Transverse colon (tissue), 4 donors: ENCODE results near the gene CACTIN. TPM values are rescaled to one million over a fixed set of nuclear protein-coding genes. Genes with fewer than 3 reads are reported as not detected.

Source experiments
- DNase-seq: peaks from one replicate; pipeline ENCODE4 v3.0.0-alpha.2; 2019
- H3K27ac ChIP-seq, 4 donors: fragments of 200-600 bp; sonication (generic); 2 replicates each; pipeline ENCODE4 v1.5.1; 2016 to 2018; ENCODE audit warnings: inconsistent platforms in 4 of 4
- H3K27me3 ChIP-seq: fragments of 200-600 bp; sonication (generic); 2 replicates; pipeline ENCODE4 v1.5.1; 2017; ENCODE audit warnings: inconsistent platforms
- H3K36me3 ChIP-seq, 4 donors: fragments of 200-600 bp; sonication (generic); 2 replicates each; pipeline ENCODE4 v1.5.1; 2017 to 2019; ENCODE audit warnings: inconsistent platforms in 4 of 4
- H3K4me1 ChIP-seq, 4 donors: fragments of 200-600 bp; sonication (generic); 2 replicates each; pipeline ENCODE4 v1.5.1; 2017 to 2020; ENCODE audit warnings: inconsistent platforms in 4 of 4
- H3K4me3 ChIP-seq, 4 donors: fragments of 200-600 bp; sonication (generic); 1 replicate in 1 of 4; 2 replicates in 3 of 4; pipeline versions ENCODE4 v1.5.1 to v1.6.1; 2017 to 2019; ENCODE audit warnings: inconsistent platforms in 4 of 4
- H3K9me3 ChIP-seq, 2 donors: fragments of 200-600 bp; sonication (generic); 2 replicates each; pipeline ENCODE4 v1.5.1; 2017 to 2019; ENCODE audit warnings: inconsistent platforms in 2 of 2
- CTCF ChIP-seq, 5 experiments: fragments of 200-600 bp in 3 of 5; fragments of 450-650 bp in 2 of 5; sonication (generic) in 3 of 5; IDR thresholded peaks; 1 replicate in 2 of 5; 2 replicates in 3 of 5; pipeline ENCODE4 v1.5.1; 2016 to 2017; ENCODE audit warnings: antibody characterized with exemption in 5 of 5, inconsistent platforms in 3 of 5, mild to moderate bottlenecking in 2 of 5, moderate library complexity in 1 of 5
- EP300 ChIP-seq: sonication (generic); formaldehyde crosslinking; IDR thresholded peaks from one replicate; pipeline ENCODE4 v1.6.1; 2017; ENCODE audit warnings: antibody characterized with exemption, low read depth
- POLR2A ChIP-seq: fragments of 450-650 bp; IDR thresholded peaks from one replicate; pipeline ENCODE4 v1.6.1; 2016; ENCODE audit warnings: antibody characterized with exemption, mild to moderate bottlenecking, moderate library complexity
- POLR2AphosphoS5 ChIP-seq, 3 donors: sonication (generic); formaldehyde crosslinking; IDR thresholded peaks; one replicate each; pipeline ENCODE4 v1.6.1; 2016; ENCODE audit warnings: antibody characterized with exemption in 3 of 3
- WGBS, 2 donors: methylation state at CpG; one replicate each; pipeline ENCODE4 v1.1.5; 2018; ENCODE audit warnings: low coverage in 1 of 2; 5-methylcytosine and 5-hydroxymethylcytosine counted together
- in situ Hi-C, 4 donors: fragments of 200-750 bp; cut with MboI; loops; one replicate each; pipeline versions ENCODE4 v1.15.0 to v1.15.1; 2017; ENCODE audit warnings: low sequenced_read_pairs in 3 of 4, low pct_ligation_motif_present in 1 of 4, low pct_unique_long_range_greater_than_20kb in 1 of 4
- intact Hi-C: fragments of 100-400 bp; cut with DNase I; formaldehyde crosslinking; loops from one replicate; pipeline ENCODE4 v1.15.1; 2023; ENCODE audit warnings: low total_unique reads
- total RNA-seq, 4 donors: library from RNA; depleted of rRNA; stranded (reverse); fragments of >200 nt; gene quantifications; one replicate each; pipeline ENCODE4 v1.1.0, GENCODE V29; 2016

CACTIN gene
- total RNA-seq, 4 donors from 2014 or later = 21.9 to 88.4 (median 53.0) TPM

GRCh38 chr19:3669947-3670795 is 43.6 kb upstream of the CACTIN start:
- DNase-seq = peak; percentile 68
- peak overlapping the region; percentile 92 to 96 (median 94) for H3K27ac ChIP-seq
- intact Hi-C loops (no loop called here), in situ Hi-C loops (no loop called here)
- 65 to 76% methylated on average over 3 to 29 of the region's 33 CpGs for WGBS, 2 donors
- H3K9me3 ChIP-seq = no peaks in the 10 kb centered on the region
- no peaks in the 10 kb centered on the region for H3K36me3 ChIP-seq
- H3K4me1 ChIP-seq = peaks cover 28 to 56% (median 40%) of the 10 kb centered on the region in 4 donors
- peak overlapping the region; percentile 6 to 27 (median 18) for H3K4me3 ChIP-seq
- H3K27me3 ChIP-seq = no peaks in the 10 kb centered on the region
- TF ChIP-seq POLR2AphosphoS5 (IDR thresholded peaks at IDR 0.05) (peak; percentile 80 to 93 (median 88)), EP300 (peak; percentile 81), POLR2A (peak; percentile 63), CTCF (IDR thresholded peaks at IDR 0.05) (no peak)

GRCh38 chr19:3669082-3669946 is 42.7 kb upstream of the CACTIN start:
- no peak overlapping the region for H3K4me3 ChIP-seq
- DNase-seq = no peak

DNA sequence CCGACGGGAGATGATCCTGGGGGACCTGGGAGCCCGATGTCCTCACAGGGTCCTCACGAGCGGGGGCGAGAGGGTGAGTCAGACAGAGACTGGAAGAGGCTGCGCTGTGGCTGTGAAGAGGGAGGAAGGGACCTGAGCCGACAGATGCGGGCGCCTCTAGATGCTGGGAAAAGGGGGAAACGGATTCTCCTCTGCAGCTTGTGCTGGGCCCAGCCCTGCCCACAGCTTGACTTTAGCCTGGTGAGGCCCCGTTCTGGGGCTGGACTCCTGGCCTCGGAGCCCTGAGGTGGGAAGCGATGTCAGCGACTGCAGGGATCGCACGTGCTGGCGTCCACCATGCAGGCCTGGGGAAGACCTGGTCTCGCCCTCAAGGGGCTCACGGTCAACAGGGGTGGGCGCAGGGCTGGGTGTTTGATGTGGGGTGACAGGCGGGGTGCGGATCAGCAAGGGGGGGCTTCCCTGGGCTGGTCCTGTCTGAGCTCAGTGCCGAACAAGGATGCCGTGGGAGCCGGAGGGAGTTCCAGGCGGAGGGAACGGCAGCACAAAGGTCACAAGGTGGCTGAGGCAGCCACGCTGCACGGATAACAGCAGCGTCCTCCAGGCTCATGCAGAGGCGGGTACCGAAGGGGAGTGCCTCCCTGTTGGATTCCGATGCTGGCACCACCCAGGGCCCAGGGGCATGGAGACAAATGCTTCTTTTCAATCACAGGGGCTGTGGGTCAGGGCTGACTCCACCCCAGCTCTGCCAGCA is 41.9 kb upstream of the CACTIN start:
- Histone ChIP-seq H3K4me1 (peaks cover 28 to 56% (median 40%) of the 10 kb centered on the region in 4 donors), H3K9me3 (no peaks in the 10 kb centered on the region), H3K27me3 (no peaks in the 10 kb centered on the region), H3K36me3 (peaks cover 0 to 5% (median 0%) of the 10 kb centered on the region in 4 donors), H3K27ac (peak overlapping the region; percentile 92 to 96 (median 94)), H3K4me3 (no peak overlapping the region)
- TF ChIP-seq POLR2A (no peak), EP300 (no peak), CTCF (IDR thresholded peaks at IDR 0.05) (no peak), POLR2AphosphoS5 (IDR thresholded peaks at IDR 0.05) (no peak)
- WGBS, 2 donors = 81% methylated on average over 33 of the region's 34 CpGs; no CpG with 5 or more reads in 1 of the 2 donors
- in situ Hi-C loops = no loop called here
- intact Hi-C loops = loop anchor here (1.0 kb wide), 1 partner anchor 32 kb away; the partner anchor contains the start of gene PIP5K1C
- DNase-seq = no peak

More at GRCh38 chr19:3669082-3669946, 42.7 kb upstream of the CACTIN start:
- Histone ChIP-seq H3K27me3 (no peaks in the 10 kb centered on the region), H3K36me3 (no peaks in the 10 kb centered on the region), H3K4me1 (peaks cover 28 to 56% (median 40%) of the 10 kb centered on the region in 4 donors), H3K9me3 (no peaks in the 10 kb centered on the region), H3K27ac (peak overlapping the region; percentile 92 to 96 (median 94))
- in situ Hi-C loops = no loop called here
- WGBS, 2 donors = 68% methylated on average over 7 to 39 of the region's 39 CpGs
- TF ChIP-seq POLR2AphosphoS5 (IDR thresholded peaks at IDR 0.05) (peak in 1 of 3 donors; percentile 16), POLR2A (no peak)
- intact Hi-C loops = no loop called here

- peak overlapping the region; percentile 92 to 96 (median 94) for H3K27ac ChIP-seq
- H3K9me3 ChIP-seq = no peaks in the 10 kb centered on the region
- intact Hi-C loops = loop anchor here (1.0 kb wide), 1 partner anchor 33 kb away; the partner anchor contains the start of gene PIP5K1C
- H3K36me3 ChIP-seq = peaks cover 0 to 7% (median 0%) of the 10 kb centered on the region in 4 donors
- no peak overlapping the region for H3K4me3 ChIP-seq
- peaks cover 28 to 56% (median 40%) of the 10 kb centered on the region in 4 donors for H3K4me1 ChIP-seq
- in situ Hi-C loops = no loop called here
- no peaks in the 10 kb centered on the region for H3K27me3 ChIP-seq
- TF ChIP-seq POLR2A (no peak), EP300 (no peak), POLR2AphosphoS5 (IDR thresholded peaks at IDR 0.05) (no peak), CTCF (IDR thresholded peaks at IDR 0.05) (no peak)
- DNase-seq = no peak
- 95% methylated on average over 15 of the region's 17 CpGs; no CpG with 5 or more reads in 1 of the 2 donors for WGBS, 2 donors
Observed at GRCh38 chr19:3667766-3668165, 41.2 kb upstream of the CACTIN start.
